Measurements from ENCODE around the gene KCNH8. TPM values are rescaled to one million over a fixed set of nuclear protein-coding genes. Genes with fewer than 3 reads are reported as not detected.
"Not testable (repeated sequence)": the region's sequence is repeated elsewhere in the genome, so short reads cannot be mapped to it uniquely, and the experiment has no call there.

The KCNH8 gene
- total RNA-seq, 2 donors from 2014 or later: 0.10 TPM; not detected in 1

DNA sequence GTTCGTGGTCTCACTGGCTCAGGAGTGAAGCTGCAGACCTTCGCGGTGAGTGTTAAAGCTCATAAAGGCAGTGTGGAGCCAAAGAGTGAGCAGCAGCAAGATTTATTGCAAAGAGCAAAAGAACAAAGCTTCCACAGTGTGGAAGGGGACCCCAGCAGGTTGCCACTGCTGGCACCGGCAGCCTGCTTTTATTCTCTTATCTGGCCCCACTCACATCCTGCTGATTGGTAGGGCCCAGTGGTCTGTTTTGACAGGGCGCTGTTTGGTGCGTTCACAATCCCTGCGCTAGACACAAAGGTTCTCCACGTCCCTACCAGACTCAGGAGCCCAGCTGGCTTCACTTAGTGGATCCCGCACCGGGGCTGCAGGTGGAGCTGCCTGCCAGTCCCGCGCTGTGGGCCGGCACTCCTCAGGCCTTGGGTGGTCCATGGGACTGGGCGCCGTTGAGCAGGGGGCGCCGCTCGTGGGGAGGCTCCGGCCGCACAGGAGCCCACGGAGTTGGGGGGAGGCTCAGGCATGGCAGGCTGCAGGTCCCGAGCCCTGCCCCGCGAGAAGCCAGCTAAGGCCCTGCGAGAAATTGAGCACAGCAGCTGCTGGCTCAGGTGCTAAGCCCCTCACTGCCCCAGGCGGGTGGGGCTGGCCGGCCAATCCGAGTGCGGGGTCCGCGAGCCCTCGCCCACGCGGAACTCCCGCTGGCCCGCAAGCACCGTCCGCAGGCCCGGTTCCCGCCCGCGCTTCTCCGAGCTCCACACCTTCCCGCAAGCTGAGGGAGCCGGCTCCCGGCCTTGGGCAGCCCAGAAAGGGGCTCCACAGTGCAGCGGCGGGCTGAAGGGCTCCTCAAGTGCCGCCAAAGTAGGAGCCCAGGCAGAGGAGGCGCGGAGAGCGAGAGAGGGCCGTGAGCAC is 85.8 kb downstream of the KCNH8 start:
- DNase-seq (ENCODE audit: low spot score): peak; percentile 76
- intact Hi-C loops (cut with DNase I): not testable (repeated sequence)

DNA sequence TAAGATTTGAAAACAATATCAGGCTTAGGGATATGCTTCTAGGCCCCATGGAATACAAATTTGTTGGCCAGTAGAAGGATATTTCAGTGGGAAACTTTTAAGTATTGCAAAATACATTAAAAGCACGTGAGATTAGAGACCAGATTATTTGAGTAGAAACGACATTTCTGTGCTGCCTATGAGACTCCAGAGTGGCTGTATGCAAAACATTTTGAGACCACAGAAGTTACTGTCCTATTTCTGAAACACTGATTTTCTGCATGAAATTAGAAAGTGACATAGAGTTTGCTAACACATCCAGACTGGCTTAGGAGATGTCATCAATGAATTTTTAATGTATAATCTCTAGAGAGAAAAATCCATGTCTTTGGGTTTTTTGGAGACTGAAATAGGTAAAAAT is 99.8 kb downstream of the KCNH8 start:
- no peak for DNase-seq (ENCODE audit: low spot score)
- intact Hi-C loops (cut with DNase I): no loop called here

DNA sequence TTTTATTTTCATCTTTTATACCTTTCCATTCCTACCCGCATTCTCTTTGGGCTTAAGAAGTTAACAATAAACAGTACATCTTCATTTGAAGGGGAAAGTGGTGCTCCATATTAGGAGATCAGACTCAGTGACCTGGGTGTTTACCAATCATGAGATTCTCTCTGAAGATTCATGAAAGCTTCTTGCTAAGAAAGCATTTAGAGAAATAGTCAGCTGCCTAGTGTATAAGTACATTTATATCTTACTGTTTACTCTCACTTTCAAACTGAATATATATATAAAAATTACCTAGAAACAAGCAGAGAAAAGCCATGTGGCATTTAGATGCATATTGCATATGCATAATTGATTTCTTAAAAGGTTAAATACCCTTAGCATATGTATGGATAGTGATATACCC is 100.5 kb downstream of the KCNH8 start:
- intact Hi-C loops (cut with DNase I): no loop called here
- DNase-seq (ENCODE audit: low spot score): no peak

DNA sequence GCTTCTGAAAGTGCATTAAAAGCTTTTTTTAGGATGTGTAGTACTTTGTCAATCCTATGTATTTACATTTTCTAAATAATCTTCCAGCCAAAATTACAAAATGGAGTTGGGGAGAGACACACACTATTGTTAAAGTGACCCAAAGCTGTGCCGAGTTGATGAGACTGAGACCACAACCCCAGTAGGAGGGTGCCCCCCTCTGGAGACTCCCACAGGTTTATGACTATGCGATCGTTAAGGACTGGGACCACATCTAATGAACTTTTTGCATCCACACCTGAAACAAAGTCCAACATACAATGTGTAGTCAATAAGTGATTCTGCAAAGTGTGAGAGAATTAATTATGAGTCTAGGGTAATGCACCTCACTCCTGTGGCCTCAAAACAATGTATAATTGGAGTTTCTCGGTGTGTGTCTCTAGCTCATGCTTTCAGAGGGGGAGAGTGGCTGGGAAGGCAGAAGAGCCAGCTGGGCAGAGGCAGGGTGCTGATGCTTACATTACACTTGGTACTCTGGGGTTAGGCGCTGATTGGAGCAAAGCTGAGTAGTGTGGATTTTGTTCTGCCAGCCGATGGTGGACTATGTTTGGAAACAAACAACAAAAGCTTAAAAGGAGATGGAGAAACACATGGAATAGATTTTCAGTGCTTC is 102.8 kb downstream of the KCNH8 start:
- DNase-seq (ENCODE audit: low spot score): no peak
- intact Hi-C loops (cut with DNase I): no loop called here

DNA sequence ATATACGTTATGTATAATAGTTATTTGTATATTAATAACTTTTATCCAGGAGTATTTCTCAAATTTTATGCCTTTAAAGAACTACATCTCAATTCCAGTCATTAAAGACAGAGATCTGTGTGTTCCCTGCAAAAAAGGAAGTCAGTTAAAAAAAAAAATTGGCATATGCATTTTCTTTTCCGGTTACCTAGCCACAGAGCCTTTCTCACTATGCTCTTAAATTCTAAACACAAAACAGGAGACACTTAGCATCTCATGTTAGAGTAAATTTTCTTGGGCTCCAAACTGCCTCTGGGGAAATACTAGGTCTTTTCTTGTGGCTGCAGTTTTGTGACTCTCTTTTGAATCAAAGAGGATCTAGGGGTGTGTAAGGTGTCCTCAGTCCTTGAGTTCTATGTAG is 105.9 kb downstream of the KCNH8 start:
- intact Hi-C loops (cut with DNase I): no loop called here
- no peak for DNase-seq (ENCODE audit: low spot score)

DNA sequence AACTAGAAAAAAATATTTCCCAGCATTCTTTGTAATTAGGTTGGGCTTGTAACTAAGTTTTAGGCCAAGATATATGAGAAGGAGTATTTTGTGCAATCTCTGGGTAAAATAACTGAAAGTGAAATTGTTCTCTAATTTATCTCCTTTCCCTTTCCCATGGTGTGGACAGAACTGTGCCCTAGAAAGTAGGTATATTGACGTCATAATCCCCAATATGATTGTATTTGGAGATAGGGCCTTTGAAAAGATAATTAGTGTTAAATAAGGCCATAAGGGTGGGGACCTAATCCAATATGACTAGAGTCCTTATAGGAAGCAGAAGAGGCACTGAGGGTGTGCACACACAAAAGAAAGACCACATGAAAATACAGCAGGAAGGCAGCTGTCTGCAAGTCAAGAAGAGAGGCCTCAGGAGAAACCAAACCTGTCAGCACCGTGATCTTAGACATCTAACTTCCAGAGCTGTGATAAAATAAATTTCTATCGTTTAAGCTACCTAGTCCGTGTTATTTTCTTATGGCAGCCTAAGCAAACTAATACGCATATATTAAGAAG is 106.6 kb downstream of the KCNH8 start:
- intact Hi-C loops (cut with DNase I): no loop called here
- no peak for DNase-seq (ENCODE audit: low spot score)

DNA sequence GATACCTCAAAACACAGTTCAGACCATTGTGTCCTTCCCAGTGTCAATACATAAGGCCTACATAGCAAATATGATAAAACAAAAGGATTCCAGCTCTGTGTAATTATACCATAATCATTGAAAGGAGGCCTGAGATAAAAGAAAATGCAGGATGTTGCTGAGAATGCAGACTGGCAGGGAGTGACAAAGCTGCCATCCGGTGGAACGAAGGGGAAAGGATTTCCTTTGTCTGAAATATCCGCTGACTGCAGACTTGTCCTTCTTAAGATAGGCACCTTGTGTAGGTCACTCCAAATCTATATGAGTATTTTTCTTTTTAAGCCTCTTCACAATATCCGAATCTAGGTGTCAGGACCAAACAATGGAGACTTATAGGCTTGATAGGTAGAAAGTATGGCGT is 108.0 kb downstream of the KCNH8 start:
- intact Hi-C loops (cut with DNase I): no loop called here
- no peak for DNase-seq (ENCODE audit: low spot score)

DNA sequence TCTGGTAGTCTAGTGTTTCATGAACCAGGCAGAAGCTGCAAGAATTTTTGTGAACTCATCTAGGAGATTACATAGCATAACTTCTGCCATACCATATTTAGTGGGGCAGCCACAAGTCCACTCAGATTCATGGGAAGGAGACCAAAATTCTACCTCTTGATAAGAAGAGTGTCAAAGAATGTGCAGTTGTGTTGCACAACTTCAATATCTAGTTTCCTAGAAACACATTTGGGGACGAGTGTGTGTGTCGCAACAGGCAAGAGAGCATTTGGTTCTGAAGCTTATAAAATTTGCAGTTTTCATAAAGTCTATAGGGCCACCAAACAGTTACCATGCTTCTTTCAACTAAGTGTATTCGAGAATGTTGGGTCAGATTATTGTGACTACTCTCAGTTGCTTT is 115.3 kb downstream of the KCNH8 start:
- intact Hi-C loops (cut with DNase I): no loop called here

DNA sequence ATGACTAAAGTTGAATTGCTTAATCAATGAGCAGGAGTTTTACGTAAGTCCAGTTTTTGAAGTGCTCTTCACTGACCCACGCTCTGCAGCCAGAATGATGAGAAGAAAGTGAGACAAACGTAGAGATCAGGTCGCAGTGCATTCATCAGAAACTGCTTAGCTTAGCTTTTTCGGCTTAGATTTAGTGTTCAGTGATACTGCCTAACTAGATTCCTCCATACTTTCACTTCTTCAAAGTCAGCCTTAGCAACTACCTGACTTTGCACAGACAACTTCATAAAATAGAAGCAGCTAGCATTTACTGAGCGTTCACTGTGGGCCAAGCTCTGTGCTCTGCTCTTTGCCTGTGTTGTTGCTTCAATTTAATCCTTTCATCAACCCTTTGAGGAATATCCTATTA is 116.1 kb downstream of the KCNH8 start:
- no peak for DNase-seq (ENCODE audit: low spot score)
- intact Hi-C loops (cut with DNase I): no loop called here

More for the DNA sequence above, 115.3 kb downstream of the KCNH8 start:
- DNase-seq (ENCODE audit: low spot score): no peak

DNA sequence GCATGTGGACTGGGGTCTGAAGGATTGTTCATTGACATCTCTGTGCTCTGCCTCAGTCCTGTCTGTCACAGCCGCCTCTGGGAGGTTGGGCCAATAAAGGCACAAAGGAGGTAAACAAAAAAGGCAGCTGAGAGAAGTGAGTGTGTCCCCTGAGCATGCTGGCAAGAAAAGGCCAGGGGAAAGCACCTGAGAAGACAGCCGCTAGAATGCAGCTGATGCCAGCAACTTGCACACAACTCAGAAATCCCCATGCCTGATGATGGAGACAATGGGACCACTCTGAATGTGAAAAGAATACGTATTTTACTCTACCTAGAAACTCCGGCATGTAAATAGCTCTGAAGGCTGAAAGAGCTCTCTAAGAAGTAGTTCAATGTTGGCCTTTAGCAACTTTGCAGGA is 118.7 kb downstream of the KCNH8 start:
- DNase-seq (ENCODE audit: low spot score): no peak
- intact Hi-C loops (cut with DNase I): no loop called here

DNA sequence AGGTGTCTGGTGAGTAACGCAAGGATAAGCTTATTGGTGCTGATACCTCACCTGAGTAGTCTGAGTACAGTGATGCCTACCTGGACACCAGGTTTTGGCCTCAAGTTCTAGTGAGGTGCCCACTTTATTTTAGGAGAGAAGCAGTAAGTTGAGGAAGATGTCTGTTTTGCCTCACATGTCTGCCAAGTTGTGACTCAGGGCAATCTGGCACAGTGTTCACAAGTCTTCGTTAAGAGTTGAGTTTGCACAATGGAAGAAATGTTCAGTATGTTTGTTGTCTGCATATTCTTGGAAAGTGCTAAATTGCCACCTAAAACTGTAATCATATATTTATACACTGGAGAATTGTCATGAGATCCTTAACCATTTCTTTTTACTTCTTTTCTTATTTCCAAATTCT is 122.2 kb downstream of the KCNH8 start:
- intact Hi-C loops (cut with DNase I): no loop called here
- DNase-seq (ENCODE audit: low spot score): no peak

DNA sequence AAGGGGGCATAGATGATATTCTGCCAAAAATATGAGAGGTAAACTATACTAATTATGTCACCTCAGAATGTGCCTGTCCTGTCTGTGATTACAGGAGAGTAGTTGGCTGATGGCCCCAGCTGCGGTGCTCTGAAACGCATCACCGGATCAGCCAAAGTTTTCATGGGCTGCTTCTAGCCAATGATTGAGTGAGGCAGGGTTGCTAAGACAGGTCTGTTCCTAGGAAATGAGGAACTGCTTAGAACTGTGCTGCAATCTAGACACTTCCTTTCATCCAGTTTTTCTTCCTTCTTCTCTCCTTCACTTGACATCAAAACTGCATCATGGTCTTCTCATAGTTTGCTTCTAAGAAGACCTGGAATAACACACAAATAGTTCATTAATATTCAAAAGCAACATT is 124.0 kb downstream of the KCNH8 start:
- DNase-seq (ENCODE audit: low spot score): no peak
- intact Hi-C loops (cut with DNase I): no loop called here

DNA sequence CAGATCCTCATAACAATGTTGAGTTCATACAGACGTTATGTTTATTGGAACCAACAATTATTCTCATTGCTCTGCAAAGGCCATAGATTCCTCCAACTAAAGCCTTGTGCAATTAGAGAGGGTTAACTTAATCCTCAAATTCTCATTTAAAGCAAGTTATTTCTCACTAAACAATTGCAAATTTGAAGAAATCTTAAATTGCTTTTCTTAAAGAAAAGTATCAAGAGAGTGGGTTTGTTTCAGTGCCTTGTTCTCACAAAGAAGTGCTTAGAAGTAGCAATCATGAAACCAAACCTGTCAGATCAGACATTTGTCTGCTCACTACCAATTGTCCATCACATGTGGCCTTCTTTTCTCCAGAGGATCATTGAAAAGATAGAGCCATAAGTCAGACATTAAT is 124.8 kb downstream of the KCNH8 start:
- intact Hi-C loops (cut with DNase I): no loop called here
- no peak for DNase-seq (ENCODE audit: low spot score)

DNA sequence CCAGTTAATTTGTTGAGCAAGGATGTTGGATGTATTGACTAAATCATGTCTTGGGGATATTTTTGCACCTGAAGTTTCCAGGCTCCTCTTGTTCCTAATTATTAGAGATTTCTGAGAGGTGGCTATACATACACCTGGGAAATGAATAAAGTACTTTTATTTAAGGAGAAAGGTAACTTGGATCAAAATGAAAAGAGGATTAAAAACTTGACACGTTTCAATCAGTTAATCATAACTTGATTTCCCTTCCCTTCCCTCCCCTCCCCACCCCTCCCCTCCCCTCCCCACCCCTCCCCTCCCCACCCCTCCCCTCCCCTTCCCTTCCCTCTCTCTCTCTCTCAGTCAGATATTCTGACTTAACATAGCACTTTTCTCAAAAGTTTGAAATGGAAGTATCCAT is 126.3 kb downstream of the KCNH8 start:
- no peak for DNase-seq (ENCODE audit: low spot score)
- intact Hi-C loops (cut with DNase I): no loop called here

DNA sequence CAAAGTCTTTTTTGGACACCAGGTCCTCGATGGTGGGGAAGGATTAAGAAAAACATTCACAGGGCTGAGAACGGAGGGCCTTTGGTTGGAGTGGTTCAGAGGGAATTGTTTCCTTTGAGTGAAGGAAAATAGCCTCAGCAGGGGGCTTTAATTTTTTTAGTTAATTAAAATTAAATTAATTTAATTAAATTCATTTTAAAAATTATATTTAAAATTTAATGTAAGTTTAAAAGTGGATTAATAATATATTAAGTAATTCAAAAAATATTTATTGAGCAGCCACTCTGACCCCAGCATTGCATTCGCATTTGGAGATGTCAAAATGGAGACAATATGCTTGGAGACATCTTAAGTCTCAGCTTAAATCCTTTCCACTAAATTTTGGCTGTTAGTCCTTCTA is 136.7 kb downstream of the KCNH8 start:
- no peak for DNase-seq (ENCODE audit: low spot score)
- intact Hi-C loops (cut with DNase I): no loop called here

DNA sequence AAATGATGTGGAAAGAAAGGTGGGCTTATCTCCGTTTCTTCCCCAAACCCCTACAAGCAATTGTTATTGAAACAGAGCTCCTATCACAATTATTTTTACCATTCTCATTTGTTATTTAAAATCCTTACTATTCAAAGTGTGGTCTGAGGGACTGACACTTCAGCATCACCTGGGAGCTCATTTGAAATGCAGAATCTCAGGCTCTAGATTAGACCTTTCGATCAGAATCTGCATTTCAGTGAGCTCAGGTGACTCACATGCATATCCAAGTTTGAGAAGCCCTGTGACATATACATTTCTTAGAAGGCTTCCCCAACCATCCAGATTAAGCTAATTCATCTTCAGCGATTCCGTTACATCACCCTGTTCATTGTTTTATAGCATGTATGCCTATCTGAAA is 145.0 kb downstream of the KCNH8 start:
- intact Hi-C loops (cut with DNase I): no loop called here
- no peak for DNase-seq (ENCODE audit: low spot score)

DNA sequence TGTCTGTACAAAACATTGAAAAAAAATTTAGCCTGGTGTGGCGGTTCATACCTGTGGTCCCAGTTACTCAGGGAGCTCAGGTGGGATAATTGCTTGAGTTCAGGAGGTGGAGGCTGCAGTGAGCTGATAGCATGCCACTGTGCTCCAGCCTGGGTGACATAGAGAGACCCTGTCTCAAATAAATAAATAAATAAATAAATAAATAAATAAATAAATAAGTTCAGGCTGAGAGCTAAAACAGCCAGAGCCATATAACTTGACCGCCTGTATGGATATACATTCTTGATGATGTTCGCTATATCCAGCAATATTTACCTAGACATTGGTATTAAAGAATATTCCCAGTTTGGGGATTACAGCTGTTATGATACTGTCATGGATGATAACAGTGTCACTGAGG is 146.9 kb downstream of the KCNH8 start:
- intact Hi-C loops (cut with DNase I): no loop called here
- DNase-seq (ENCODE audit: low spot score): no peak

DNA sequence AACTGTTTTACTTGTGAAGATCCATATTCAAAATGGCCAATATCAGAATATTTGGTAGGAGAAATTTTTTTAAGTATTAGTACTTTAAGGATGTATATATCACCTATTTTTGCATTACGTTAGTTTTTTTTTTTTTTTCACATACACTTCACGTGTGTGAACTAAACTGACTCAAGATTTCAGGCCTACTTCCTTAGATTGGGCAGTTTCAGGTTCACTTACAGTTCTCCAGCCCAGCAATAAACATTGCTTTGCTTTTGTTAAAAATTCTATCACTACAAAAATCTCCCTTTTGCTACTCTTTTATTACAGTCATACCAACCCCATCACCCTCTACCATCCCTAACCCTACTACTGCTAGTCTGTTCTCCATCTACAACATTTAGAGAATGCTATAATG is 183.6 kb downstream of the KCNH8 start:
- DNase-seq (ENCODE audit: low spot score): no peak
- intact Hi-C loops (cut with DNase I): no loop called here

DNA sequence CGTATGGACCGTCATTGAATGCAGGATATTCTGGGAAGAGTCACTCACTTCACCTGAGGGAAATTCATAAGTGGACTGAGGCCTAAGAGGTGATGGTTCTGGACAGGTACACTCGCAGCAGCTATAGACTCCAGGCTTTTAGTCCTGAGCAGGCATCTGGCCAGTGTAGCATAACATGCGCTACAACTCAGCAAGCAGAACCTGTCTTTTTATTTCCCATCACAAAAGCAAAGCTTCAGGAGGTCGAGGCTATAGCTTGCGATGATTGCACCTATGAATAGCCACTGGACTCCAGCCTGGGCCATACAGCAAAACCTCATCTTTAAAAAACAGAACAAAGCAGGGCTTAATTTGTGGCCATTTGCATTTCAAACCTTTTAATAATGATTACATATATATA is 185.8 kb downstream of the KCNH8 start:
- intact Hi-C loops (cut with DNase I): no loop called here
- DNase-seq (ENCODE audit: low spot score): no peak

DNA sequence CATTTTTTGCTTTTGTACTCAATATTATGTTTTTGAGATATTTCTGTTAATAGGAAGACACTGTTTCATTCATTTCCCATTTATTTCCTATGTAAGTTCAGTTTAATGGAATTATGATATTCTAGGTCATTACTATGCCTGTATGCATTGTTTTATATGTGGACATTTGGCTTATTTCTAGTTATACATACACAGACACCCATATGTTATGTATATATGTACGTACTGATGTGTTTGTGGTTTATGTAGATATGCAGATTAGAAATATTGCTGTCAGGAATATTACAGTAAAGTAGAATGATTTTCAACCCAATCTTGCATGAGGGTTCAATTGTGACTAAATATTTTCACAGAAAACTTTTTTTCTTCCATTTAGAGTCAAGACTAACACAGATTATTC is 190.5 kb downstream of the KCNH8 start:
- no peak for DNase-seq (ENCODE audit: low spot score)
- intact Hi-C loops (cut with DNase I): no loop called here

DNA sequence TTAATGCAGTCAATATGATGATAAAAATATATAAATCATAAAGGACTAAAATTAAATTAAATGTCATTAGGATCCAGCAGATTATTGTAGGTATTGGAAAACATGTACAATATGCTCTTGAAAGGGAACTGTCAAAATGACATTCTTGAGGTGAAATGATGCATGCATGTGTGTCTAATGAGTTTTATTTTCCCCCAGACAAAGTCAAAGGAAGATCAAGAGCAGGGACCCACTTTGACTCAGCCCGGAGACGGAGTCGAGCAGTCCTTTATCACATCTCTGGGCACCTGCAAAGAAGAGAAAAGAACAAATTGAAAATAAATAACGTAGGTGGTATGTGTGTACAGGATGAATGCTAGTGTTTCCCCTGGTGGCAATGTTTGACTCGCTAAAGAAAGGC is 194.1 kb downstream of the KCNH8 start:
- no peak for DNase-seq (ENCODE audit: low spot score)
- intact Hi-C loops (cut with DNase I): no loop called here

Data from posterior vena cava (tissue), 2 donors.